HCT116 (cell line): ENCODE data around the gene TCEAL9. TPM values are rescaled to one million over a fixed set of nuclear protein-coding genes. Genes with fewer than 3 reads are reported as not detected.

Experiments used
- ATAC-seq: fragments of 200-7000 bp; cut with Tn5 transposase; 2 replicates; pipeline ENCODE4 v1.9.1; 2020; ENCODE audit warnings: mild to moderate bottlenecking, moderate library complexity
- BruUV-seq: library from RNA; stranded (reverse); fragments of 400-500 nt; replicated peaks from 2 replicates; lab custom pipeline; 2021; lab: Mats Ljungman, UMichigan
- CTCF ChIA-PET: fragments of 300-600 bp; sonication (Branson Sonifier 250); formaldehyde crosslinking; loops from one replicate; lab custom pipeline; 2021; ENCODE audit warnings: antibody characterized with exemption; lab: Charles Lee
- POLR2A ChIA-PET: fragments of 300-600, 350-600 bp; sonication (Branson Sonifier 250); formaldehyde crosslinking; loops from one replicate; lab custom pipeline; 2021; ENCODE audit warnings: antibody characterized with exemption; lab: Charles Lee
- RAD21 ChIA-PET, 2 experiments: fragments of 300-600 bp; sonication (Branson Sonifier 250); formaldehyde crosslinking; loops; one replicate each; lab custom pipeline; 2023; ENCODE audit warnings: low total read pairs in 2 of 2; ENCODE audit not compliant: uncharacterized antibody in 2 of 2, unreplicated experiment in 2 of 2, low non-redundant PET in 1 of 2; lab: Charles Lee
- DNase-seq: peaks from one replicate; pipeline ENCODE4 v3.0.0-alpha.2; 2010; ENCODE audit warnings: low read depth, low spot score
- H2AFZ ChIP-seq: fragments of 200-600 bp; shearing (Covaris generic), sonication (generic); 2 replicates; pipeline ENCODE4 v1.6.1; 2017; ENCODE audit warnings: low read depth, mixed run types, mixed read lengths, antibody characterized with exemption, low read length; ENCODE audit not compliant: poor library complexity, severe bottlenecking
- H3K27ac ChIP-seq: 2 replicates; pipeline ENCODE4 v1.5.1; 2012; ENCODE audit warnings: low read depth, low read length
- H3K27me3 ChIP-seq: fragments of 200-600 bp; sonication (generic); 2 replicates; pipeline ENCODE4 v1.6.1; 2016; ENCODE audit warnings: mixed run types, low read length, mixed read lengths; ENCODE audit not compliant: insufficient read depth
- H3K36me3 ChIP-seq, 2 experiments: fragments of 200-500 bp in 1 of 2; fragments of 200-600 bp in 1 of 2; sonication (Bioruptor generic) in 1 of 2; sonication (generic) in 1 of 2; 2 replicates each; pipeline versions ENCODE4 v1.5.1 to v1.6.1; 2014 to 2016; ENCODE audit warnings: low read length in 2 of 2, inconsistent platforms in 1 of 2, mixed read lengths in 1 of 2, mixed run types in 1 of 2; ENCODE audit not compliant: insufficient read depth in 2 of 2, control insufficient read depth in 1 of 2
- H3K4me1 ChIP-seq, 2 experiments: fragments of 200-600 bp in 1 of 2; sonication (generic) in 1 of 2; 2 replicates each; pipeline versions ENCODE4 v1.5.1 to v1.6.1; 2012 to 2017; ENCODE audit warnings: low read length in 2 of 2, inconsistent platforms in 1 of 2, mild to moderate bottlenecking in 1 of 2, mixed read lengths in 1 of 2, mixed run types in 1 of 2, moderate library complexity in 1 of 2; ENCODE audit not compliant: insufficient read depth in 2 of 2, control insufficient read depth in 1 of 2
- H3K4me2 ChIP-seq: fragments of 200-600 bp; sonication (generic); 2 replicates; pipeline ENCODE4 v1.6.1; 2017; ENCODE audit warnings: mixed run types, low read length, mixed read lengths
- H3K4me3 ChIP-seq, 2 experiments: fragments of 200-600 bp in 1 of 2; sonication (generic) in 1 of 2; replicated peaks in 1 of 2; 2 replicates each; pipeline ENCODE4 v1.5.1; 2011 to 2016; ENCODE audit warnings: low read length in 2 of 2, control low read depth in 1 of 2, low read depth in 1 of 2, mild to moderate bottlenecking in 1 of 2, mixed read lengths in 1 of 2, mixed run types in 1 of 2
- H3K79me2 ChIP-seq: fragments of 200-600 bp; sonication (generic); 2 replicates; pipeline ENCODE4 v1.6.1; 2017; ENCODE audit warnings: mild to moderate bottlenecking, mixed run types, low read length, moderate library complexity, mixed read lengths; ENCODE audit not compliant: insufficient read depth
- H3K9ac ChIP-seq: fragments of 200-600 bp; sonication (generic); 2 replicates; pipeline ENCODE4 v1.6.1; 2016; ENCODE audit warnings: low read length, mixed read lengths
- H3K9me2 ChIP-seq: fragments of 200-600 bp; sonication (generic), shearing (Covaris generic); 2 replicates; pipeline ENCODE4 v1.6.1; 2017; ENCODE audit warnings: mixed run types, mild to moderate bottlenecking, moderate library complexity; ENCODE audit not compliant: insufficient read depth
- H3K9me3 ChIP-seq, 2 experiments: fragments of 200-500 bp in 1 of 2; fragments of 200-600 bp in 1 of 2; sonication (Bioruptor generic) in 1 of 2; sonication (generic) in 1 of 2; 2 replicates each; pipeline ENCODE4 v1.6.1; 2014 to 2017; ENCODE audit warnings: low read length in 2 of 2, mixed read lengths in 2 of 2, inconsistent platforms in 1 of 2, low read depth in 1 of 2, mild to moderate bottlenecking in 1 of 2, mixed run types in 1 of 2, moderate library complexity in 1 of 2; ENCODE audit not compliant: control insufficient read depth in 1 of 2, insufficient read depth in 1 of 2
- H4K20me1 ChIP-seq: fragments of 200-600 bp; sonication (generic), shearing (Covaris generic); 2 replicates; pipeline ENCODE4 v1.6.1; 2017; ENCODE audit warnings: mixed run types, mild to moderate bottlenecking, moderate library complexity; ENCODE audit not compliant: insufficient read depth
- EZH2phosphoT487 ChIP-seq: fragments of 200-600 bp; IDR thresholded peaks from 2 replicates; pipeline ENCODE4 v1.6.1; 2018; ENCODE audit warnings: antibody characterized with exemption, borderline replicate concordance
- FOSL1 ChIP-seq: IDR thresholded peaks from 2 replicates; pipeline ENCODE4 v1.6.1; 2012; ENCODE audit warnings: low read depth
- JUND ChIP-seq: IDR thresholded peaks from 2 replicates; pipeline ENCODE4 v1.6.1; 2012
- POLR2AphosphoS5 ChIP-seq: IDR thresholded peaks from 2 replicates; pipeline ENCODE4 v1.6.1; 2011; ENCODE audit warnings: mild to moderate bottlenecking, low read depth, low read length, moderate library complexity
- SP1 ChIP-seq: IDR thresholded peaks from 2 replicates; pipeline ENCODE4 v1.6.1; 2012; ENCODE audit warnings: low read depth
- SRF ChIP-seq: IDR thresholded peaks from 2 replicates; pipeline ENCODE4 v1.6.1; 2012; ENCODE audit warnings: low read depth
- TCF7L2 ChIP-seq: IDR thresholded peaks from 2 replicates; pipeline ENCODE4 v1.7.0; 2011; ENCODE audit warnings: borderline replicate concordance, inconsistent platforms; ENCODE audit not compliant: insufficient read depth, insufficient read length; ENCODE audit errors: extremely low read depth
- YY1 ChIP-seq: IDR thresholded peaks from 2 replicates; pipeline ENCODE4 v1.6.1; 2011; ENCODE audit warnings: low read length, low read depth, moderate library complexity, mild to moderate bottlenecking; ENCODE audit not compliant: insufficient replicate concordance; ENCODE audit errors: extremely low read depth
- ZNF274 ChIP-seq: fragments of 200-500 bp; sonication (Bioruptor generic); IDR thresholded peaks from 2 replicates; pipeline ENCODE4 v1.6.1; 2014; ENCODE audit warnings: mild to moderate bottlenecking, low read depth, low read length, inconsistent platforms
- intact Hi-C: fragments of 100-400 bp; cut with micrococcal nuclease; formaldehyde crosslinking; loops from 2 replicates; pipeline ENCODE4 v1.10.0; 2022
- total RNA-seq: library from RNA; stranded (reverse); gene quantifications from one replicate; pipeline ENCODE4 v1.2.1, GENCODE V29; 2021; ENCODE audit not compliant: unreplicated experiment

Gene TCEAL9
- total RNA-seq, 1 experiment from 2014 or later, result 28.8 TPM

- Histone ChIP-seq H4K20me1 (no peaks in the 10 kb centered on the region), H2AFZ (no peak overlapping the region), H3K4me3 (no peak overlapping the region), H3K36me3 (no peaks in the 10 kb centered on the region; a peak in 1 of 4 replicates), H3K4me2 (no peak overlapping the region), H3K9ac (no peak overlapping the region), H3K79me2 (0 out of 2 replicates have a peak, but pooled peaks cover 9% of the 10 kb centered on the region), H3K4me1 (peaks cover 6 to 12% of the 10 kb centered on the region in 2 experiments), H3K27ac (no peak overlapping the region), H3K9me3 (no peaks in the 10 kb centered on the region), H3K9me2 (no peaks in the 10 kb centered on the region), H3K27me3 (no peaks in the 10 kb centered on the region)
- no peak for TF ChIP-seq TCF7L2
- TF ChIP-seq FOSL1, result no peak
- no peak for TF ChIP-seq EZH2phosphoT487
- TF ChIP-seq ZNF274, result no peak
- TF ChIP-seq JUND, result no peak
- TF ChIP-seq SRF, result no peak
- no peak for TF ChIP-seq YY1
- no peak for TF ChIP-seq SP1
- no peak for TF ChIP-seq POLR2AphosphoS5
- ATAC-seq, result no peak
- BruUV-seq, result no TSS peak
- intact Hi-C loops, result no loop called here
- no peak for DNase-seq
- POLR2A ChIA-PET, result no interaction called here
- RAD21 ChIA-PET, result no interaction called here
- CTCF ChIA-PET, result no interaction called here
Observed at GRCh38 chrX:103360916-103361315, 4.6 kb downstream of the TCEAL9 start.

- Histone ChIP-seq H2AFZ (no peak overlapping the region), H3K4me2 (no peak overlapping the region), H3K9me3 (no peaks in the 10 kb centered on the region), H3K9ac (no peak overlapping the region), H3K9me2 (no peaks in the 10 kb centered on the region), H3K4me1 (peaks cover 5 to 11% of the 10 kb centered on the region in 2 experiments; a peak in 3 of 4 replicates), H3K4me3 (no peak overlapping the region), H3K36me3 (no peaks in the 10 kb centered on the region; a peak in 1 of 4 replicates), H3K79me2 (0 out of 2 replicates have a peak, but pooled peaks cover 3% of the 10 kb centered on the region), H3K27ac (no peak overlapping the region), H3K27me3 (no peaks in the 10 kb centered on the region), H4K20me1 (no peaks in the 10 kb centered on the region)
- RAD21 ChIA-PET, result no interaction called here
- BruUV-seq, result no TSS peak
- CTCF ChIA-PET, result no interaction called here
- POLR2A ChIA-PET, result no interaction called here
- ATAC-seq (no peak), DNase-seq (no peak)
- TF ChIP-seq YY1, result no peak
- intact Hi-C loops, result no loop called here
Observed at GRCh38 chrX:103361798-103362197, 5.5 kb downstream of the TCEAL9 start.
